HepG2 (cell line): ENCODE data around the gene CNTD1. TPM values are rescaled to one million over a fixed set of nuclear protein-coding genes. Genes with fewer than 3 reads are reported as not detected.

Source experiments
- ARID5B ChIP-seq: IDR thresholded peaks from 2 replicates; pipeline ENCODE4 v1.4.0; 2020; ENCODE audit warnings: mild to moderate bottlenecking, missing genetic modification reagents
- CBX5 ChIP-seq: sonication (generic); formaldehyde crosslinking; IDR thresholded peaks from 2 replicates; pipeline ENCODE4 v1.4.0; 2020; ENCODE audit warnings: missing genetic modification reagents, borderline replicate concordance
- CEBPG ChIP-seq: IDR thresholded peaks from 2 replicates; pipeline ENCODE4 v1.6.1; 2016
- DPF2 ChIP-seq: sonication (generic); formaldehyde crosslinking; IDR thresholded peaks from 2 replicates; pipeline ENCODE4 v1.4.0; 2020; ENCODE audit warnings: mild to moderate bottlenecking, low read depth, missing genetic modification reagents, borderline replicate concordance
- FOSL2 ChIP-seq: sonication (generic); formaldehyde crosslinking; IDR thresholded peaks from 2 replicates; pipeline ENCODE4 v1.4.0; 2020; ENCODE audit warnings: missing genetic modification reagents
- GATAD2A ChIP-seq: IDR thresholded peaks from 2 replicates; pipeline ENCODE4 v1.6.1; 2016
- HMG20A ChIP-seq: IDR thresholded peaks from 2 replicates; pipeline ENCODE4 v1.6.1; 2016; ENCODE audit warnings: borderline replicate concordance
- KDM5A ChIP-seq: fragments of 200-600 bp; sonication (generic); IDR thresholded peaks from 2 replicates; pipeline ENCODE4 v1.7.0; 2018; ENCODE audit warnings: antibody characterized with exemption, mild to moderate bottlenecking, low read length, borderline replicate concordance
- MAX ChIP-seq: IDR thresholded peaks from 2 replicates; pipeline ENCODE4 v1.6.1; 2012; ENCODE audit warnings: inconsistent platforms
- NFATC3 ChIP-seq: sonication (generic); formaldehyde crosslinking; IDR thresholded peaks from 2 replicates; pipeline ENCODE4 v1.5.1; 2020; ENCODE audit warnings: mild to moderate bottlenecking, missing genetic modification reagents
- PAXIP1 ChIP-seq: sonication (generic); formaldehyde crosslinking; conservative IDR thresholded peaks from 2 replicates; pipeline ENCODE4 v1.4.0; 2020; ENCODE audit warnings: mild to moderate bottlenecking, missing genetic modification reagents, moderate library complexity
- RAD51 ChIP-seq: fragments of 450-650 bp; IDR thresholded peaks from 2 replicates; pipeline ENCODE4 v1.6.1; 2016; ENCODE audit warnings: borderline replicate concordance
- SP4 ChIP-seq: sonication (generic); formaldehyde crosslinking; IDR thresholded peaks from 2 replicates; pipeline ENCODE4 v1.8.1; 2023; ENCODE audit warnings: mild to moderate bottlenecking, missing genetic modification reagents
- TEAD3 ChIP-seq: optimal IDR thresholded peaks from 2 replicates; pipeline ENCODE3; 2016; ENCODE audit warnings: borderline replicate concordance
- WIZ ChIP-seq: sonication (generic); formaldehyde crosslinking; IDR thresholded peaks from 2 replicates; pipeline ENCODE4 v1.5.1; 2020; ENCODE audit warnings: mild to moderate bottlenecking, missing genetic modification reagents
- ZFP1 ChIP-seq: IDR thresholded peaks from 2 replicates; pipeline ENCODE4 v1.6.1; 2016
- ZNF362 ChIP-seq: sonication (generic); formaldehyde crosslinking; IDR thresholded peaks from 2 replicates; pipeline ENCODE4 v1.4.0; 2020; ENCODE audit warnings: missing genetic modification reagents, mild to moderate bottlenecking, borderline replicate concordance
- ZNF513 ChIP-seq: sonication (generic); formaldehyde crosslinking; conservative IDR thresholded peaks from 2 replicates; pipeline ENCODE4 v1.5.0; 2020; ENCODE audit warnings: missing genetic modification reagents
- ZNF546 ChIP-seq: sonication (generic); formaldehyde crosslinking; conservative IDR thresholded peaks from 2 replicates; pipeline ENCODE4 v1.8.1; 2023; ENCODE audit warnings: mild to moderate bottlenecking, missing genetic modification reagents
- ZNF589 ChIP-seq: sonication (generic); formaldehyde crosslinking; conservative IDR thresholded peaks from 2 replicates; pipeline ENCODE4 v1.8.0; 2022; ENCODE audit warnings: mild to moderate bottlenecking, moderate library complexity, missing genetic modification reagents
- ZNF724P ChIP-seq: sonication (generic); formaldehyde crosslinking; IDR thresholded peaks from 2 replicates; pipeline ENCODE4 v1.8.0; 2022; ENCODE audit warnings: missing genetic modification reagents, borderline replicate concordance
- polyA plus RNA-seq, 8 experiments: library from polyadenylated mRNA; depleted of rRNA in 3 of 8; stranded (reverse) in 7 of 8; unstranded in 1 of 8; fragments of >200 nt; fragmentation: Illumina TruSeq in 4 of 8; extraction: Trizol in 4 of 8; gene quantifications; 2 replicates each; pipeline versions ENCODE4 v1.2.1 to v1.2.3, GENCODE V29; 2011 to 2016; ENCODE audit warnings: low read depth in 4 of 8, missing spikeins in 1 of 8, mixed read lengths in 1 of 8; ENCODE audit not compliant: insufficient read depth in 1 of 8
- total RNA-seq, 5 experiments: library from RNA; depleted of rRNA; stranded (reverse); fragments of >200 nt; fragmentation: Illumina TruSeq; extraction: Trizol; gene quantifications; 2 replicates each; pipeline ENCODE4 v1.2.3, GENCODE V29; 2016; ENCODE audit warnings: low read depth in 1 of 5

The CNTD1 gene
- total and polyA plus RNA-seq, 2 of the 13 experiments (the other 11 are each of a cell fraction or from before 2014, with no cell fraction given): 0.11 to 0.15 TPM

- TF ChIP-seq PAXIP1 (CRISPR knock-in tag) (peak; percentile 61), HMG20A (CRISPR knock-in tag) (no peak), ZNF724P (CRISPR knock-in tag) (peak; percentile 37; the same call in 1 of the 2 replicates), MAX (0 out of 2 replicates have a peak, but pooled peaks have one; percentile 27), NFATC3 (CRISPR knock-in tag) (no peak), TEAD3 (CRISPR knock-in tag) (peak; percentile 19), GATAD2A (CRISPR knock-in tag) (peak; percentile 41; the same call in 1 of the 2 replicates), RAD51 (0 out of 2 replicates have a peak, but pooled peaks have one; percentile 2), ZNF513 (CRISPR knock-in tag) (no peak), ARID5B (CRISPR knock-in tag) (peak; percentile 33; the same call in 1 of the 2 replicates), ZNF589 (CRISPR knock-in tag) (no peak), CEBPG (peak; percentile 64), KDM5A (no peak), DPF2 (CRISPR knock-in tag) (peak; percentile 38; the same call in 1 of the 2 replicates), ZNF546 (no peak), WIZ (CRISPR knock-in tag) (0 out of 2 replicates have a peak, but pooled peaks have one; percentile 19), ZNF362 (peak; percentile 98), FOSL2 (CRISPR knock-in tag) (peak; percentile 73), ZFP1 (CRISPR knock-in tag) (no peak), SP4 (CRISPR knock-in tag) (0 out of 2 replicates have a peak, but pooled peaks have one; percentile 40), CBX5 (CRISPR knock-in tag) (0 out of 2 replicates have a peak, but pooled peaks have one; percentile 66)
These were observed 32.5 kb upstream of the CNTD1 start (continued) for GRCh38 chr17:42766124-42766523.
